HepG2 (cell line): ENCODE data around the gene PLEKHB2. TPM values are rescaled to one million over a fixed set of nuclear protein-coding genes. Genes with fewer than 3 reads are reported as not detected.

Experiments
- AKNA ChIP-seq: sonication (generic); formaldehyde crosslinking; IDR thresholded peaks from 2 replicates; pipeline ENCODE4 v1.4.0; 2020; ENCODE audit warnings: missing genetic modification reagents, borderline replicate concordance
- ATF7 ChIP-seq, 2 experiments: fragments of 450-650 bp in 1 of 2; sonication (generic) in 1 of 2; formaldehyde crosslinking in 1 of 2; IDR thresholded peaks; 2 replicates each; pipeline versions ENCODE4 v1.4.0 to v1.6.1; 2016 to 2020; ENCODE audit warnings: antibody characterized with exemption in 1 of 2, mild to moderate bottlenecking in 1 of 2, missing genetic modification reagents in 1 of 2
- CREB3 ChIP-seq: sonication (generic); formaldehyde crosslinking; IDR thresholded peaks from 2 replicates; pipeline ENCODE4 v1.5.0; 2020; ENCODE audit warnings: missing genetic modification reagents
- FIP1L1 ChIP-seq: fragments of 200-400 bp; formaldehyde crosslinking; IDR thresholded peaks from 2 replicates; pipeline ENCODE4 v1.6.1; 2018; ENCODE audit warnings: low read depth, mild to moderate bottlenecking, low read length, moderate library complexity, borderline replicate concordance; ENCODE audit not compliant: insufficient read depth
- IKZF5 ChIP-seq: IDR thresholded peaks from 2 replicates; pipeline ENCODE4 v1.6.1; 2018; ENCODE audit warnings: missing genetic modification reagents, mild to moderate bottlenecking, missing compliant biosample characterization
- JUND ChIP-seq: sonication (generic); formaldehyde crosslinking; IDR thresholded peaks from 2 replicates; pipeline ENCODE4 v1.8.0; 2022; ENCODE audit warnings: mild to moderate bottlenecking, missing genetic modification reagents
- KLF11 ChIP-seq: IDR thresholded peaks from 2 replicates; pipeline ENCODE4 v1.6.1; 2016; ENCODE audit warnings: missing compliant biosample characterization
- KLF6 ChIP-seq: IDR thresholded peaks from 2 replicates; pipeline ENCODE4 v1.8.0; 2016; ENCODE audit warnings: missing biosample characterization, missing genetic modification reagents
- NCOA1 ChIP-seq: sonication (generic); formaldehyde crosslinking; IDR thresholded peaks from 2 replicates; pipeline ENCODE4 v1.9.0; 2021; ENCODE audit warnings: missing genetic modification reagents
- NFKBIZ ChIP-seq: IDR thresholded peaks from 2 replicates; pipeline ENCODE4 v1.6.1; 2018; ENCODE audit warnings: missing genetic modification reagents, missing compliant biosample characterization
- SPEN ChIP-seq: sonication (generic); formaldehyde crosslinking; IDR thresholded peaks from 2 replicates; pipeline ENCODE4 v1.5.1; 2020; ENCODE audit warnings: low read depth, mild to moderate bottlenecking, missing genetic modification reagents
- STAG1 ChIP-seq: sonication (generic); formaldehyde crosslinking; IDR thresholded peaks from 2 replicates; pipeline ENCODE4 v1.4.0; 2020; ENCODE audit warnings: missing genetic modification reagents
- THRA ChIP-seq: sonication (generic); formaldehyde crosslinking; IDR thresholded peaks from 2 replicates; pipeline ENCODE4 v1.4.0; 2020; ENCODE audit warnings: missing genetic modification reagents, borderline replicate concordance
- ZMYM3 ChIP-seq: sonication (generic); formaldehyde crosslinking; IDR thresholded peaks from 2 replicates; pipeline ENCODE4 v1.5.1; 2020; ENCODE audit warnings: mild to moderate bottlenecking, missing genetic modification reagents
- ZNF20 ChIP-seq: sonication (generic); formaldehyde crosslinking; IDR thresholded peaks from 2 replicates; pipeline ENCODE4 v1.4.0; 2020; ENCODE audit warnings: mild to moderate bottlenecking, moderate library complexity, missing genetic modification reagents
- ZNF253 ChIP-seq: sonication (generic); formaldehyde crosslinking; IDR thresholded peaks from 2 replicates; pipeline ENCODE4 v1.8.0; 2022; ENCODE audit warnings: mild to moderate bottlenecking, missing genetic modification reagents, borderline replicate concordance
- ZNF513 ChIP-seq: sonication (generic); formaldehyde crosslinking; conservative IDR thresholded peaks from 2 replicates; pipeline ENCODE4 v1.5.0; 2020; ENCODE audit warnings: missing genetic modification reagents
- ZNF543 ChIP-seq: sonication (generic); formaldehyde crosslinking; IDR thresholded peaks from 2 replicates; pipeline ENCODE4 v1.4.0; 2020; ENCODE audit warnings: mild to moderate bottlenecking, missing genetic modification reagents
- ZNF747 ChIP-seq: sonication (generic); formaldehyde crosslinking; IDR thresholded peaks from 2 replicates; pipeline ENCODE4 v1.8.1; 2023; ENCODE audit warnings: missing genetic modification reagents, mild to moderate bottlenecking, borderline replicate concordance
- polyA plus RNA-seq, 8 experiments: library from polyadenylated mRNA; depleted of rRNA in 3 of 8; stranded (reverse) in 7 of 8; unstranded in 1 of 8; fragments of >200 nt; fragmentation: Illumina TruSeq in 4 of 8; extraction: Trizol in 4 of 8; gene quantifications; 2 replicates each; pipeline versions ENCODE4 v1.2.1 to v1.2.3, GENCODE V29; 2011 to 2016; ENCODE audit warnings: low read depth in 4 of 8, missing spikeins in 1 of 8, mixed read lengths in 1 of 8; ENCODE audit not compliant: insufficient read depth in 1 of 8
- total RNA-seq, 5 experiments: library from RNA; depleted of rRNA; stranded (reverse); fragments of >200 nt; fragmentation: Illumina TruSeq; extraction: Trizol; gene quantifications; 2 replicates each; pipeline ENCODE4 v1.2.3, GENCODE V29; 2016; ENCODE audit warnings: low read depth in 1 of 5

Gene PLEKHB2
- total and polyA plus RNA-seq, 2 of the 13 experiments (the other 11 are each of a cell fraction or from before 2014, with no cell fraction given): 73.0 to 78.9 TPM

- TF ChIP-seq ATF7 (IDR thresholded peaks at IDR 0.05) (no peak), ATF7 (CRISPR knock-in tag; IDR thresholded peaks at IDR 0.05) (no peak), ZNF747 (CRISPR knock-in tag) (no peak), NCOA1 (CRISPR knock-in tag) (no peak), THRA (CRISPR knock-in tag) (0 out of 2 replicates have a peak, but pooled peaks have one; percentile 33), KLF11 (CRISPR knock-in tag) (no peak), IKZF5 (CRISPR knock-in tag) (no peak), ZNF253 (CRISPR knock-in tag) (no peak), STAG1 (CRISPR knock-in tag) (peak; percentile 34; the same call in 1 of the 2 replicates), CREB3 (CRISPR knock-in tag) (no peak), SPEN (no peak), ZNF543 (CRISPR knock-in tag) (no peak), JUND (CRISPR knock-in tag) (no peak), ZNF20 (CRISPR knock-in tag) (no peak), ZMYM3 (CRISPR knock-in tag) (0 out of 2 replicates have a peak, but pooled peaks have one; percentile 20), NFKBIZ (CRISPR knock-in tag) (no peak), KLF6 (no peak), ZNF513 (no peak), AKNA (CRISPR knock-in tag) (no peak), FIP1L1 (no peak)
Observed at GRCh38 chr2:131156452-131157149, 51.5 kb downstream of the PLEKHB2 start (continued).
